OCI-M2 (cell line): ENCODE data around the gene SLC5A9.
"Not testable (repeated sequence)": the region's sequence is repeated elsewhere in the genome, so short reads cannot be mapped to it uniquely, and the experiment has no call there.

Source experiments
- DNase-seq: peaks from one replicate; lab custom pipeline; 2025; ENCODE audit not compliant: unreplicated experiment; lab: John Stamatoyannopoulos, UW

The SLC5A9 gene

GRCh38 chr1:48236716-48237470 is 14.4 kb downstream of the SLC5A9 start:
- no peak for DNase-seq

GRCh38 chr1:48242141-48242736 is 19.7 kb downstream of the SLC5A9 start:
- no peak for DNase-seq

- no peak for DNase-seq
These were observed 22.6 kb downstream of the SLC5A9 start for GRCh38 chr1:48245106-48245505.

GRCh38 chr1:48246727-48247126 is 24.2 kb downstream of the SLC5A9 start:
- DNase-seq: no peak

GRCh38 chr1:48248356-48248755 is 25.8 kb downstream of the SLC5A9 start:
- no peak for DNase-seq

GRCh38 chr1:48249868-48250267 is 27.4 kb downstream of the SLC5A9 start:
- DNase-seq: no peak

GRCh38 chr1:48250572-48250971 is 28.1 kb downstream of the SLC5A9 start:
- no peak for DNase-seq

GRCh38 chr1:48251323-48251722 is 28.8 kb downstream of the SLC5A9 start:
- no peak for DNase-seq

- DNase-seq: no peak
These were observed 29.3 kb downstream of the SLC5A9 start for GRCh38 chr1:48251821-48252220.

GRCh38 chr1:48254254-48254653 is 31.7 kb downstream of the SLC5A9 start:
- no peak for DNase-seq

GRCh38 chr1:48258106-48258505 is 35.6 kb downstream of the SLC5A9 start:
- DNase-seq: no peak

GRCh38 chr1:48261881-48262400 is 39.4 kb downstream of the SLC5A9 start:
- no peak for DNase-seq

- no peak for DNase-seq
These were observed 40.5 kb downstream of the SLC5A9 start for GRCh38 chr1:48263041-48263440.

- no peak for DNase-seq
These were observed 44.1 kb downstream of the SLC5A9 start for GRCh38 chr1:48266576-48266975.

GRCh38 chr1:48277437-48277836 is 54.9 kb downstream of the SLC5A9 start:
- DNase-seq: not testable (repeated sequence)

- not testable (repeated sequence) for DNase-seq
These were observed 59.8 kb downstream of the SLC5A9 start for GRCh38 chr1:48282329-48282728.

GRCh38 chr1:48284696-48285420 is 62.3 kb downstream of the SLC5A9 start:
- not testable (repeated sequence) for DNase-seq

- no peak for DNase-seq
These were observed 63.0 kb downstream of the SLC5A9 start for GRCh38 chr1:48285525-48285924.

- DNase-seq: no peak
These were observed 68.9 kb downstream of the SLC5A9 start for GRCh38 chr1:48291421-48291820.

- DNase-seq: no peak
These were observed 70.2 kb downstream of the SLC5A9 start for GRCh38 chr1:48292706-48293105.

- DNase-seq: not testable (repeated sequence)
These were observed 71.6 kb downstream of the SLC5A9 start for GRCh38 chr1:48294094-48294493.

GRCh38 chr1:48294656-48295055 is 72.1 kb downstream of the SLC5A9 start:
- DNase-seq: no peak
